ENCODE data around the gene DOCK2.

The DOCK2 gene

DNA sequence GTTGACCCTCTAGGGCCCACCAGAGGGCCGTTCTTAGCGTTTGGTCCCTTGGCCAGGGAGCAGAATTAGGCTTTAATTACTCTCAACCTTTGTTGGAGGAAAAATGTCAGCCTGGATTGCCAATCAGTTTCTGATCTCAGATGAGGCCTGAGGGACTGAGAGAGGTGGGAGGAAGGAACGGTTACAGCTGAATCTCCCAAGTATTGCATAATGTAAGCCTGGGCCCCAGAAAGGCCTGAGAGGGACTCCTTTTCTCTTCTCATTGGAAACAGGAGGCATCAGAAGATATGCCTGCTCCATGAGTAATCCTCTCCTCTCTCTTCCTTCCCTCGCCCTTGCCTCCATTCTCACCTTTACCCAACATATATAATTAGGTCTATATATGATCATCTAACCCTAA lies 237.5 kb downstream of the DOCK2 start:
- no peak for DNase-seq

DNA sequence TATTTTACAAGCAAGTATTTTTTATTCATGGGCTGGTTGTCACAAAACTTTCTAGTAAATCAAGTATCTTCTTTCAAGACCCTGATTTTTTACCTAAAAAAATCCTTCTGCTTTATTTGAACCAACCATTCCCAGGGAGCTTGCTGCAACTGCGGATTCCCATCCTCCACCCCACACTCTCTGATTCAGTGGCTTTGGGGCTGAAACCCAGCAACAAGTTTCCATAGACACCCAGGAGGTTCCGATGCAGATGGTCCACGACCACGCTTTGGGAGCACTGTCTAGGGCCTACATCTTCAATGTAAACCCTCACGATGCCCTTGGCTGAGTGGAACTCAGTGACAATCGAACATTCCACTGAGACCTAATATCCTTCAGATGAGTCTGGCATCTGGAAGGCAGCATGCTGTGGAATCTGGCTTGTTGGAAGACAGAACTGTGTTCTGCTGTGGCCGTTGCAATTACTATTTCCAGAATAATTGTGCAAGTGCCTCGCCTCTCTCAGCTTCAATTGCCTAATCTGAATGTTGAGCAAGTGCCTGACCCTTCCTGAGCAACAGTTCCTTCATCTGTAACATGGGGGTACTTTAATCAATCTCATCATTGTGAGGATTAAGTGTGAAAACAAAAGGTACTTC lies 238.1 kb downstream of the DOCK2 start:
- DNase-seq: no peak

DNA sequence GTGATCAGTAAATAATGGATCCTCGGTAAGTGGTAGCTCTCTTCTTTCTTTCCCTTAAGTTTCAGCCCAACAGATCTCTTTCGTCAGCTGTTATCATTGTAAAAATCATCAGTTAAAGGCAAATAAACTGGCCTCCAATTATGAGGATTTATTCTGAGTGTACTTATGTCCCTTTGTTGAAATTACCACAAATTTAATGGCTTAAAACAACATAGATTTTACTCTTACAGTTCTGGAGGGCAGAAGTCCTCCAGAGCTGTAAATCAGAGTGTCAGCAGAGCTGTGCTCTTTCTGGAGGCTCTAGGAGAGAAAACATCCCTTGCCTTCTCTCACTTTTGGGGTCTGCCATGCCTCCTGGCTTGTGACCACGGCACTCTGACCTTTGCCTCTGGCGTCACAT lies 238.7 kb downstream of the DOCK2 start:
- DNase-seq: no peak

DNA sequence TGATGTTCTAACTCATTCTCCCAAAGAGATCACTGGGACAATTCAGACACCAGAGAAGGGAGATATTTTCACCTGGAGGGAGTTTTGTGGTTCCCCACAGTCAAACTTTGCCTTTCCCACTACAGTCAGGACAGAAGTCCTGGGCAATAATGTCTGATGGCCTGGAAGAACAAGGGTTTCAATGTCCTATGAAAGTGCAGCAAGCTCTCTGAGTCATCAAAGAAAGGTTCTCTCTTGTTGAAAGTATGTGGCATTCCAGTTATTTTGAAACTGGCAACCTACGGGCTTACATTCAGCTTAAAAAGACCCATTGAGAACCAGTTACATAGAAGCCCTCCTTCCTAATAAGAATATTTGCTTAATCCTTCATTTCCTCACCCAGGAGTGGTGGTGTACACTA lies 239.3 kb downstream of the DOCK2 start:
- DNase-seq: no peak

DNA sequence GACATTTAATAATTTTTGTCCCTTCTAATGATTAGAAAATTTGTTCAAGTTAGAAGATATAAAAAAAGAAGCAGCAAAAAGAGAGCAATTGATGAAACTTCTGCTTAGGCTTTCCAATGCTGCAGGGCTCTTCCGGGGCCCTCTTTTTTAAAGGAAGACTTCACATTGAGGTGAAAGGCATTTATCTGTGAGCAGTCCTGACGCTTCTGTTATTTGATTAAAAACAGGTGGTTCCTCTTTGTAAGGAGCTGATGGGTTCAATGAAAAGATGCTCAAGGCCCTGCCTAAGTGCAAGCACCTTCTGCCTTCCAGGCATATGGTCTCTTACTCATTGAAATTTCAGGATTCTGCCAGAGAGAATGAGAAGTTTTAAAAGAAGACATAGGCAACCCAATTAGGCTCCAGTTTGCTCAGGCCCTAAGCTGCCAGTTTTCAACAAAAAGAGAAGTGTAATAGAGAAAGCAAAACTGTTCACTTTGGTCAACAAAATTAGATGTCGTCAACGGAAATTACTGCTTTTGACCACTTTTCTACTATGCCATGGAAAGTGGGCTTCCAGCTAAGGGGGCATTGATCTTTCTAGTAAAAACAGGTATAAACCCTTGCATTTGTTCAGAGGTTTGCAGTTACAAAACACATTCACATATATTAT lies 243.1 kb downstream of the DOCK2 start:
- no peak for DNase-seq

DNA sequence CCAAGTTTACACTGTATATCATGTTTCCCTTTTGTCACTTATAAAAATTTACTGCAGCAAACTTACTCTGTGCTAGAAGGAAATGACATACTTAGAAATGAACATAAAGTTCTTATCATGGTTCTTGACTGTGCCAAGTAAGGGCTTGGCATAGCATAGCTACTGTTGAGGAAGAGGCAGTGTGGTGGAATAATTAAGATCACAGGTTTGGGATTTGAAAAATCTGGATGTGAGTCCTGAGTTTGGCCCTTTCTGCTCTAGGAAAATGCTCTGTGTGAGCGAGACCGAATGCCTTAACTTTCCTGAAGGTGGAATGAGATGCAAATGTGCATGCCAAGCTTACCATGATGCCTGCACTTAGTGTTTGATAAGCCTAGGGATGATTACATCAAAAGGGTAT lies 243.7 kb downstream of the DOCK2 start:
- no peak for DNase-seq

DNA sequence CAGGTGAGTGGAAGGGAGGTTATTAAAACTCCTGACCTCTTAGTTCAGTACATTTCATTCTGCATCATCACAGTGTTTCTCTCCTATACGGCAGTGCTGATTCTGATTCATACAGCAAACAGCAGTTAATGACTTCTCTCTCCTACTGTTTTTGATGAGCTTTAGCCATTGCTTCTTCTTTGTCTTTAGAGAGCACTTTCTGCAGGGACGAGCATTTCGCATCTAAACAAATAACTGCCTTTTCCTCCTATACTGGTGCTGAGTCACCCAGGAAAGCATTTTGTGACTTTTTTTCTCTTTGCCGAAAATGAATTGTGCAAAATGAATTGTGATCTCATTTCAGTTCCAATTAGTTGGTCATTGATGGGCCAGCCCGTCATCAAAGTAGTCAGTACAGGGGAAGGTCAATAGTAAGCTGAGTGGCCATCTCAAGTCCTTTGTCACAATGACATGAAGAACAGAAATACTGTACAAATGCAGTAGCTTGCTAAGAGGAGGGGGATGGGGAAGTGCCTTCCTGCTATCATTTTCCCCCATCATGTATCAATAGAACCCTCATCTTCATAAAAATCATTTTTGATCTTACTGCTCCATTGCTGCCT lies 244.7 kb downstream of the DOCK2 start:
- no peak for DNase-seq

DNA sequence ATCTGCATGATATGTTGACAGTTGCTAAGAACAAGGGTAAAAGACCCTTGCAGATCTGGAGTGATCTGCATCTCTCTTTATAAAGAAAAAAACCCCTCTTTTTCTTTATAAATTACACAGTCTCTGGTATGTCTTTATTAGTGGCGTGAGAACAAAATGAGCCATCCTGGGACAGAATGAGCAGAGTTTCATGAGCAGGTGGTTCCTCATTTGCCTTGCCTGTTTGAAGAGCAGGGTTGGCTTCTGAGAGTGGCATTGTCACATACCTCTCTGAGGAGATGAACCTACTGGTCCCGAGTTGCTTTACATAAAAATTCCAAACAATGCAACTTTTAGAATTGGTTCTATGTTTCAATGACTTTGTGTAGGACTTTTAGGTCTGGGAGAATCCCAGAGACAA lies 249.0 kb downstream of the DOCK2 start:
- DNase-seq: no peak

DNA sequence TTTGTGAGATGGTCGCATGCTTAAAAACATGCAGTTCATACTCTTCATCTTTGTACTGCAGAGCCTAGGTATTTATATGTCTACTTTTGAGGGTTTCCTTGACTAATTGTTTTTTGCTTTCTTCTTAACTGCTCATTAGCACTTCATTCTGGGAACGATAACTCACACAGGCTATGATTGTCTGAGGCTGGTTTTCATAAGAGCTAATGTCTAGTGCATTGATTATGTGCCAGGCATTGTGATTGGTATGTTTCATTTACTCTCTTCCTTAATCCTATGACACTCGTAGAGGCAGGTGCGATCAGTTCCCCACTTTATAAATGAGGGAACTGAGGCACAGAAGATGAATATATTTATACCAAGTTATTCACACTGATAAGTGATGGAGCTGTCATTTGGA lies 249.6 kb downstream of the DOCK2 start:
- no peak for DNase-seq

DNA sequence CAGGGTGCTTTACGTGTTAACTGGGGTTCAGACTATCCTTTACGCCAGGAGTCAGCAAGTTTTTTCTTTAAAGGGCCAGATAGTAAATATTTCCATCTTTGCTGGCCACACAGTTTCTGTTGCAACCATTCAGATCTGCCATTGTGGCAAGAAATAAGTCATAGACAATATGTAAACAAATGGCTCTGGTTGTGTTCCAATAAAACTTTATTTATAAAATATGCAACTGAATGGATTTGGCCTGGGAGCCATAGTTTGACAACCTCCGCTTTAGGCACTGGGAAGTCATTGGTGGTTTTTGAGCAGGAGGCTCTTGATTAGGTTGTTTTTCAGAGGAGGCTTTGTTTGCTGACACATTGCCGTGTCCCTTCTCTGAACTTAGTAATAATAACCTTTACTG lies 252.5 kb downstream of the DOCK2 start:
- DNase-seq: no peak

DNA sequence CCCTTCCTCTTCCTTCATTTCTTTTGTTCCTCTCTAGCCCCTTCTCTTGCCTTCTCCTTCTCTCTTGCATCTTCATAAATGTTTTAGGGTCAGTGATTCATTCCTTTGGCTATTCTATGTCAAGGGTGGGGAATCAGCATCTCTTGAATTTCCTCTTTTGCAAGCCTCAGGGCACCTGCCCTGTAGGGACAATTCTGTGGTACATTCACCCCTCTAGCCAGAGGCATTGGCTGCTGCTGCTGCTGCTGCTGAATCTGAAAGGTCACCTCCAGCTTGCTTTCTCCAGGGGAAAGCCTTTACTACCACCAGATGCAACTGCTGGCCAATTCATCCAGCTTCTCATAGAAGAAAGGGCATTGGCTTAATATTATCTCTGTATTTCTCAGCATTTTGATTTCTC lies 255.9 kb downstream of the DOCK2 start:
- DNase-seq: no peak

DNA sequence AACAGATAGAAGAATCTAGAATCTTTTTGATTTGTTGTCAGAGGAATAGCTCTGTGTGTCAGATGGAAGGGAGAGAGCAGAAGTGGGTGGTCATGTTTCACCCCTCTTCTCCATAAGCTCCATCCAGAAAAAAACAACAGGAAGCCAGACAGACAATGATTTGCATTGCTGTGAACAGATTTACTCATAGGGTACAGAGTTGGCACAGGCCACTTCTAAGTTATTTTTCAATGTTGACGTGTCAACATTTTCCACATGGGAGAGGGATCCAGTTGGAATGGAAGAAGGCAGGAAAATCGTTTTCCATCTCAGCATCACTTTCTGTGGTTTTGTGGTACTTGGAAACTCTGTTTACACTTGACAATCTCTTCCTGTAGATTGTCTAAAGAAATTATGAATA lies 256.5 kb downstream of the DOCK2 start:
- no peak for DNase-seq

DNA sequence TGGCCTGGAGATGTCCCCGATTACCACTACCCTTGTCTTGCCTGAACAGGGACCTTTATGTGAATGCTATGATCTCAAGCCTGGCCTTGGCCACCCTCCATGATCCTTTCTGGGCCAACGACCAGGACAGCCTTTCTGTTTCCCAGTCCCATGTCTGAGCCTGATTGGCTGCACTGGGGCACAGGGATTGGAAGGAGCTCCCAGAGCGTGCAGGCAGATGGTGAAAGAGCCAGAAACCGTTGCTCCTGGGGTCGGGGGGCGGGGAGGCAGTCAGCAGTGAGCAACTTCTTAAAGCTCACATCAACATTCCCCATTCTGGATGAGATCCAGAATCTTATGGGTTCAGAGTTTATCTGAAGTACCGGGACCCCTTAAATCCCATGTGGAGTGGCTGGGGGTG lies 258.9 kb downstream of the DOCK2 start:
- DNase-seq: no peak

DNA sequence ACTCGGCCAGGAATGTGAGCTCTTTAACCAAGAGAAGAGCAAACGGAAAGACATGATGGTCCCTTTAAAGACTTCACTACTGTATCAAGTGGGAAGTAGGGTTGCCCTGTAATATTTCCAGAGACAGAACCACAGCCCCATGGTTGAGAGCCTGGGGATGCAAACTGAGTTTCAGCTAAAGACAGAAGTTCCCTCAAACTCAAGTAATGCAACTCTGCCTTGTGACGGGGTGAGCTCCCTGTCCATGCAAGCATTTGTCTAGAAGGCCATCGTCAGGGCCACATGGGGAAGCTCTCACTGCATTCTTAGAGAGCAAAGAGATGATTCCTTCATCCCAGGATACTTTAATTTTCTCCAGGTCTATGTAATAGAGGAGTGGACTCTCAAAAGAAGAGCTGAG lies 260.4 kb downstream of the DOCK2 start:
- no peak for DNase-seq

DNA sequence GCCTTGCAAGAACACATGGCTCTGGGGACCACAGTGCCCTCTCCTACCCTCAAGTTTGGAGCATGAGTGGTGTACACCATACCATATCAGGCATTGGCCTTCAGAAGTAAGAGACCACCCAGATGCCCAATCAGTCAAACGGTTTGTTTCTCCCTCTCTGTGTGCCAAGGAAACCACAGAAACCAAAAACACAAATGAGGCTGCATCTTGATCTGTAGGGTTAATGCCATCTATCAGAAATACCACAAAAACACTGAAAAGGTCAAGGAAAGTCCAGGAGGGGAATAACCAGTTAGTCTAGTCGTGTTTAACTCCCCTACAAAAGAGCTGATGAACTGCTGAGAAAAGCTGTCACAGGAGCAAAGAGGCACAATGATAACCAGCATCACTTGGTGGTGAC lies 264.8 kb downstream of the DOCK2 start:
- DNase-seq: no peak

DNA sequence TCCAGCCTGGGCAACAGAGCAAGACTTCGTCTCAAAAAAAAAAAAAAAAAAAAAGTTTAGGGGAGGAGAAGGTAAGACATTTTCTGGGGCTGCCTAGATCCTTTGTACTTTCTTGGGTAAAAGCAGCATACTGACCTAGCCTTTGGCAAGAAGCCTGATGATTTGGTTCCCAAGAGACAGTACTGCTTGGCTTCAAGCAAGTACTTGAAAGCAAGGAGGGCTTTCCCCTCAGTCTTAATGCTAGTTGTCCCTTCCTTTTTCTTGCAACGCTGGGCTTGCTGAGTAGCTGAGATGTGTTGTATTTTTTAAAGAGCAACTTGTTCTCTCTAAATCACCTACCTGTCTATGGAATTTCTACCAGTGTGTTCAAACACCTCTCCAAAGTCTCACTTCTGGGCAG lies 267.0 kb downstream of the DOCK2 start:
- no peak for DNase-seq

DNA sequence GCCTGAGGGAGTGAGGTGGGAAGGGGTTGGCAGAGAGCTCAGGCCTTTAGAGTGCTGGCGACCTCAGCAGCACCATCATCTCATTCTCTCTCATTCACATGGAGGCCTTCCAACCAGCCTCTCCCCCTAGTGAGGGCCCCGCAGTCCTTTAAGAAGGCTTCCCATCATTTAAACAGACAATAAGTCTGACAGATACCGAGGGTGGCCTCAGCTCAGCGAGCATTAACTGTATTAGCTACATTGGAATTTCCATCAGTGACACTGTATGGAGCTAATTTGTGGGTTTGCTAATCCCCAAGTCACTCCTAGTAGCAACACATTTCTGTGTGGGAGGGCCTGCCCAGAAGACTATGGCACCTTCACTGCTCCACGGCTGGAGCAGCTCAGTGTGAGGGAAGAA lies 267.4 kb downstream of the DOCK2 start:
- DNase-seq: no peak

DNA sequence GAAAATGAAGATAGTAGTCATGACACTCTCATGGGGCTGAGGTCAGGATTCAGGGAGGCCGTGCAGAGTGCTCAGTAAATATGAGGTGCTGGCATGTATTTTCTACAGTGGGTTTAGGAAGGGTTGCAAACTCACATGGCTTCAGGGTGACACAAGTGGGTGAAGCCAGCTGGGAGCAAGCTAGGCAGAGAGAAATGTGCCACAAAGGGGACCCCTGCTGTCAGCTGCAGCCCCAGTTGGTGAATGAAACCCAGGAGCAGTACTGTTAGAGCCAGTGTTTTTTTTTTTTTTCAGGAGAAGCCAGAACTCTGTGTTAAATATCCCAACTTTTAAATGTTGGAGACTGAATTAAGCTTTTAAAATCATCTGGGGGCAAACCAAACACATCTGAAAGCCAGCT lies 267.9 kb downstream of the DOCK2 start:
- DNase-seq: no peak

DNA sequence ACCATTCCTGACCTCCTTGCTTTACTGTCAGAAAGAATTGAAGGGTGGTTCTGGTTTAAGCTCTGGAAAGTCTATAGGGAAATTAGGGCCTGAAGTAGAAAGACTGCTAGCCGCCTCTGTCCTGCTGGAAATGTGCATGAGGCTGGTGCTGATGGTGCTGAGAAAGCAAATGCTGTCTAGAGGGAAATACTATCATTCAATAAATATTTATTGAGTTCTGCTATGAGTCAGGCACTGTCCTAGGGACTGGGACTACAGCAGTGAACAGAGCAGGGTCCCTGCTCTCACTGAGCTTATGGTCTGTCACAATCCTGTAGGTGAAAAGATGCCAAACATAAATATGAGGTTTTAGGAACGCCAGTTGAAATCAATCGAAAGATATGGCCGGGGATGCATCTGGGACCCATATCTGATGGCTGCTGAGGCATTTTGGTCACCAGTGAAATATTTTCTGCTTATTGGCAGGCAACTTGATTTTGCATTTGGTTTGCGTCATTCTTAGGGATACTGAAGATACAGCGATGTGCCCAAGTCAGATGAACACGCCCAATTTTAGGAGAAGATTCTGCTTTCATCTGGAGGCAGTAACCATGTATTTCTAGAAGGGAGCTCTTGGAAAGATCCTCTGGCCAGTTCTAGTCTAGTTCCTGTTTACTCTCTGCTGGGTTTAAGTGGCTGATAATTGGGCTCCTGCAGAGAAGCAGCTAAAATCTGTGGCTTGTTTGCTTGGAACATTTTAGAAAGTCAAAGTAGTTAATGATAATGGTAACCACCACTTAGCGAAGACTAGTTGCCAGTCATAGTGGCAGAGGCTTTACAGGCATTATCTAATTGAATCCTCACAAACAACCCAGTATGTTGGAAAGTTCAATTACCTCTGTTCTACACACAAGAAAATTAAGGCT lies 269.9 kb downstream of the DOCK2 start:
- no peak for DNase-seq

DNA sequence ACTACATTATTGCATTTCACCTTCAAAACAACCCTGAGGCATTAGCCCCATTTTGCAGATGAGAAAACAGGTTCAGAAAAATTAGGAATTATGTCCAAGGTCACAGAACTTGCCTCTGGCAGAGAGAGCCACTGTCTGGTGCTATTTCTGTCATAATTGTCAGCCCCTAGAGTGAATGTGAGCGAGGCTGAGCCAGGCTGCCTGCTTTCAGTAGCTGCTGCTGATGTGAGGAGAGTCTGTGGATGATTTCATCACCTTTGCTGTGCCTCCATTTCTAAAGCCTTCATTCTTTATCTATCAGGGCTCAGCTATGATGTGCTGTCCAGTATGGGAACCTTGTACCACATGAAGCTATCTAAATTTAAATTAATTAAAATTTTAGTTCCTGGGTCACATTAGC lies 271.8 kb downstream of the DOCK2 start:
- no peak for DNase-seq

DNA sequence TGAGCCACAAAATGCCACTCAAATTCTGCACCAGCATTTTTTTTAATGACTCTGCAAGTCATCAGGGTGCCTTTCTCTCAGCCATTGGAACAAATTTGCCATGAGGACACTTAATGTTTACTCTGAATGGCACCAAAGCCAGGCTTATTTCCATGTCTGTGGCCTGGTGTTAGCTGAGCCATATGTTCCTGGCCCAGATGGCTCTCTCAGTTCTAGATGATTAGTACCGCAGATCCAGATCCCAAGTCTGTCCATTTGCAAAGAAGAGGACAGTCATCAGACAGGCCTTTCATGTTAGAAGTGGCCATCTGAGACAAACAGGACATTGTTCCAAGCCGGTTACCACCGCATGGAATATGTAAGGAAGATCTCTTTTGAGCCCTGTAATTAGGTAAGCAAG lies 272.9 kb downstream of the DOCK2 start:
- no peak for DNase-seq

DNA sequence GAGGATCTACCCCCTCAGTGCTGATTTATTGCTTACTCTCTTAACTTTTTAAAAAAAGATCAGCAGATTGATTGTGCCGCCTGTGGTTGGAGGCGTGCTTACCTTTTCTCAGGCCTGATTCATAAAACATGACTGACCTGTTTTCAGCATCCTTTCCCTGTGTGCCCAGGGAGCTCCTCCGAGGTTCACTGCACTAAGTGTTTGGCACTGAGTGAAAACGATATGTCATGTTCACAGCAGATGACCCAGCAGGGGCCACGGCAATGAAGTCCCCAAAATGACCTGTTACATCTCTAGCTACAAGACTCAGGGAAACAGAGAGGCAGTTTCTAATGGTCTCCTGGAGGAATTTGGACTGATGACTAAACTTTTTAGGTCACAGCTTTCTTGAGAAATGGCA lies 273.3 kb downstream of the DOCK2 start:
- no peak for DNase-seq

DNA sequence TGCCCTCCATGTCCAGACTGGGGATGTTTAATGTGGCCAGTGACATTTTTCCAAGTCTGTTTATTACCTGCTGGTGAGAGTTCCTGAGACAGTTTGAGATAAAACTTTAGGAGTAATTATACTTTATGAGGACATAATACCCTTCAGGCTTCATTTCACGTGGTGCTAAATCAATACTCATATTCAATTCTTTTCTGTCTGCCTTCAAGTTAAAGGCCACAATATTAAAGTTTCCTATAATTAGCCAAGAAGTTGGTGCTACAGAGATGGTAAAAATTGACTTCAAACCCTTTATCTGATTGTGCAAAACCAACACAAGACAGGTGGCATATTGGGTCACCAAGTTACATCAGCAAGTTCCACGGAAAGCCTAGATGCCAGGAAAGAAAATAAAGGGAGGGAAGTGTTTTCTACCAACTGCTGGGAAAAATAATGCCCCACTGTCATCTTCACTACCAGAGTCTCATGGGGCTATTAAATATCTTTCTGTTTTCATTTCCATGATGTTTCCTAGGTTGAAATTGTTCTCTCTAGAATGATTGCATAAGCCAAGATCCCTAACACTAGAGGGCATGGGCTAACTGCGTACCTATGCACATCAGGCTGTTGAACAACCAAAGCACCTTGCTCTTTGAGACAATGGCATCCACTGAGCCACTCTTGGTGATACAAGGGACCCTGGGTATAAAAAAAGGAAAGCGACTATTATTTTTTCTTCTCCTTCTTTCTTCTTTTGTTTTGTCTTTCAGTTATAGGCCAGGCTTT lies 274.6 kb downstream of the DOCK2 start:
- no peak for DNase-seq
